Bronchial epithelial cell (primary cell): ENCODE measurements around the gene KIAA1549. TPM values are rescaled to one million over a fixed set of nuclear protein-coding genes. Genes with fewer than 3 reads are reported as not detected.

Experiments used
- DNase-seq: peaks from one replicate; pipeline ENCODE4 v3.0.0-alpha.2; 2010; ENCODE audit warnings: low read depth
- FAIRE-seq: peaks from 2 replicates; lab custom pipeline; 2011; peaks lifted over from hg19 to GRCh38; lab: Jason Lieb, UNC
- H3K27me3 ChIP-seq: 2 replicates; pipeline ENCODE4 v1.5.1; 2011; ENCODE audit warnings: low read length; ENCODE audit not compliant: control insufficient read depth, insufficient read depth
- H3K36me3 ChIP-seq: 2 replicates; pipeline ENCODE4 v1.5.1; 2011; ENCODE audit warnings: low read length; ENCODE audit not compliant: control insufficient read depth, insufficient read depth
- H3K4me3 ChIP-seq: 2 replicates; pipeline ENCODE4 v1.5.1; 2011; ENCODE audit warnings: mild to moderate bottlenecking, low read depth, low read length, control low read depth
- total RNA-seq: library from RNA; depleted of rRNA; stranded (reverse); fragments of >200 nt; gene quantifications from 2 replicates; pipeline ENCODE4 v1.2.1, GENCODE V29; 2014
- TF ChIP-seq, protein P1 (sequence below): IDR thresholded peaks from 2 replicates; pipeline ENCODE4 v1.5.1; 2011; ENCODE audit warnings: mild to moderate bottlenecking, moderate library complexity, low read length, control low read depth, inconsistent platforms; ENCODE audit not compliant: insufficient read depth, severe bottlenecking

KIAA1549 gene
- total RNA-seq, 1 donor from 2014 or later = 0.26 TPM

DNA sequence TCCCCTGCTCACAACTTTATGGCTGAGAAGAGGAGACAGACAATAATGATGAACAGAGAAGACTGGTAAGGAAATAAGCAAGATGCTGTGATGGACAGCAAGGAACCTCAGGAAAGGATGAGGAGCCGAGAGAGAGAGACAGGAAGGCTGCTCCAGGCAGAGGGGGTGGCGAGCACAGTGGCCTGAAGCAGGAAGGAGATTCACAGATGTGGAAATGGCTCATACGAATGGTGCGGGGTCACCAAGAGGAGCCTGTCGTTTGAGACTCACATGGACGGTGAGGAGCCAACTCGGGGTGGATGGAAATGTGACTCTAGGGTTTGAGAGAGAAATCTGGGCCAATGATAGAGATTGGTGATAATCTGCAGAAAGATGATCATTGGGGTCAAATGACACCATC is 43.7 kb downstream of the KIAA1549 start:
- TF ChIP-seq, protein P1, sequence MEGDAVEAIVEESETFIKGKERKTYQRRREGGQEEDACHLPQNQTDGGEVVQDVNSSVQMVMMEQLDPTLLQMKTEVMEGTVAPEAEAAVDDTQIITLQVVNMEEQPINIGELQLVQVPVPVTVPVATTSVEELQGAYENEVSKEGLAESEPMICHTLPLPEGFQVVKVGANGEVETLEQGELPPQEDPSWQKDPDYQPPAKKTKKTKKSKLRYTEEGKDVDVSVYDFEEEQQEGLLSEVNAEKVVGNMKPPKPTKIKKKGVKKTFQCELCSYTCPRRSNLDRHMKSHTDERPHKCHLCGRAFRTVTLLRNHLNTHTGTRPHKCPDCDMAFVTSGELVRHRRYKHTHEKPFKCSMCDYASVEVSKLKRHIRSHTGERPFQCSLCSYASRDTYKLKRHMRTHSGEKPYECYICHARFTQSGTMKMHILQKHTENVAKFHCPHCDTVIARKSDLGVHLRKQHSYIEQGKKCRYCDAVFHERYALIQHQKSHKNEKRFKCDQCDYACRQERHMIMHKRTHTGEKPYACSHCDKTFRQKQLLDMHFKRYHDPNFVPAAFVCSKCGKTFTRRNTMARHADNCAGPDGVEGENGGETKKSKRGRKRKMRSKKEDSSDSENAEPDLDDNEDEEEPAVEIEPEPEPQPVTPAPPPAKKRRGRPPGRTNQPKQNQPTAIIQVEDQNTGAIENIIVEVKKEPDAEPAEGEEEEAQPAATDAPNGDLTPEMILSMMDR = no peak
- H3K4me3 ChIP-seq = no peak overlapping the region
- peaks cover 4% of the 10 kb centered on the region for H3K27me3 ChIP-seq
- FAIRE-seq (no peak), DNase-seq (no peak)
- no peaks in the 10 kb centered on the region for H3K36me3 ChIP-seq

DNA sequence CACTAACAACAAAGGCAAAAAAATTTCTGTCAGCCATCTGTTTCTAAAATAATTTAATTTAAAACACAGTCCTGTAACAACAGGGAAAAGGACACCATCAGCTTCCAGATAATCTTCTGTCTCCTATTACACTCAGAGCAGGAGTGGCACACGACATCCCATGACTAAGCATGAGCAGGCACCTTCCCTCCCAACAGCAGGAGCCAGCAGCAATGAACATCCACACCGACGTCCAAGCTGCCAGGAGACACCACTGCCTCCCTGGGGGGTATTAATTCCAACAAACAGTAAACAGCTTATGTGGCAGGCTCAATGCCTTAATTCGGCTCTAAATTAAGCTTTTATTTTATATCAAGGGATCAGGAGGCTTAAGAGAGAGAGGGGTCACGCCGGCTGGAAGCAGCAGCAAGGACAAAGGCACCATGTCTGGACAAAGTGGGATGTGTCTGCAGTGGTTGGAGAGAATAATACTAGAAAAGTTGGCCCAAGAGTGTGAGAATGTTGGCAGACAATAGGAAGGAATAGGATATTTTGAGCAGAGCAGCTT is 45.7 kb downstream of the KIAA1549 start:
- TF ChIP-seq, protein P1 = no peak
- Histone ChIP-seq H3K27me3 (peaks cover 4% of the 10 kb centered on the region), H3K36me3 (no peaks in the 10 kb centered on the region), H3K4me3 (no peak overlapping the region)
- DNase-seq (peak; percentile 88), FAIRE-seq (no peak)

DNA sequence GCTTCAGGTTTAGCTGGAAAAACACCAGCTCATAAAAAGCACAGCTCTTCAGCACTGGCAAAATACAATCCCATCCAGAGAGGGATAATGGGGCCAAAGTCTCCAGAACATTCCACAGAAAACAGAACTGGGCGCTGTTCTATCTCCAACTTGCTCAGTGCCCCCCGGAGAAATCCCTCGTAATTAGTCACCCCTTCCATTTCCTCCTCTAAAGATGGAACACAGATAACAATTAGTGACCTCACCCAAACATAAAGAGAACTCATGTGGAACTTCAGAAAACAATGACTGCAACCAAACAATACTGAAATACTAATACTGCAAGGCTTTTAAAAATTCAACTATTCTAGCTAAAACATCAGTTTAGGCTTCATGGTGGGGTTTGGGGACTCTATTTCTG is 46.3 kb downstream of the KIAA1549 start:
- FAIRE-seq (no peak), DNase-seq (peak; percentile 62)
- Histone ChIP-seq H3K27me3 (peaks cover 4% of the 10 kb centered on the region), H3K4me3 (no peak overlapping the region), H3K36me3 (no peaks in the 10 kb centered on the region)
- TF ChIP-seq, protein P1 = no peak

DNA sequence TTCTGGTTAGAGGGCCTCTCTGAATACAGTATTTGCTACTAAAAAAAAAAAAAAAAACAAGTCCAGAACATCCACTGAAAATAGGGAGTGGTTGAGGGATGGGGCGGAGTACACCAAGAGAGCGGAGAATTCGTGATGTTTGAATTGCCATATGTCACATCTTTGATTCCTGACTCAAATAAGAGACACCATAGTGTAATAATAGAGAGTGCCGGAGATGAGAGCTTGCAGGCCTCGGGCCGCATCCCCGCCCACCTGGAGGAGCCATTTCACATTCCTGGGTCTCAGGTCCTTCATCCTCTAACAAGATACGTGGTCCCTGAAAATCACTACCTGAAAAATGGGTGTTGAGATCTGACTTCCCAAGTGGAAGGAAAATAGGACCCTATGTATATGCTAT is 46.8 kb downstream of the KIAA1549 start:
- TF ChIP-seq, protein P1 = no peak
- FAIRE-seq (no peak), DNase-seq (no peak)
- H3K36me3 ChIP-seq = no peaks in the 10 kb centered on the region
- H3K4me3 ChIP-seq = no peak overlapping the region
- H3K27me3 ChIP-seq = peaks cover 4% of the 10 kb centered on the region

DNA sequence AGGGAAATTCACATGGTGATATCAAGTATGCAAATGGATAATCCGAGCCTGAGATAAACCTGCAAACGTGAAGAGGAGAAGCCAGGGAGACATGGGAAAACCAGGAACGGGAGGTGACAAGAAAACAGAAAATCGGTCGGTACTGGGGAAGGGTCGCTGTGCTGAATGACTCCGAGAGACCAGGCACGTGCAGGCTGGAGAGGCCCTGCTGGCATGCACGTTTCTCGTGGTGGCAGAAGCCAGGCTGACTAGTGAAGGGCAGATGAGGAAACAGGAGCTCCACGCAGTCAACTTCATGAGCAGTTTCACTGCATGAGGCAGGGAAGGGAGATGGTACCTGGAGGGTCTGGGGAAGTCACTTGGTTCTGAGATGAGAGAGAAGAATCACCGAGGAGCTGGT is 48.3 kb downstream of the KIAA1549 start:
- no peak for FAIRE-seq
- DNase-seq = no peak
- Histone ChIP-seq H3K4me3 (no peak overlapping the region), H3K27me3 (peaks cover 4% of the 10 kb centered on the region), H3K36me3 (no peaks in the 10 kb centered on the region)
- TF ChIP-seq, protein P1 = no peak

DNA sequence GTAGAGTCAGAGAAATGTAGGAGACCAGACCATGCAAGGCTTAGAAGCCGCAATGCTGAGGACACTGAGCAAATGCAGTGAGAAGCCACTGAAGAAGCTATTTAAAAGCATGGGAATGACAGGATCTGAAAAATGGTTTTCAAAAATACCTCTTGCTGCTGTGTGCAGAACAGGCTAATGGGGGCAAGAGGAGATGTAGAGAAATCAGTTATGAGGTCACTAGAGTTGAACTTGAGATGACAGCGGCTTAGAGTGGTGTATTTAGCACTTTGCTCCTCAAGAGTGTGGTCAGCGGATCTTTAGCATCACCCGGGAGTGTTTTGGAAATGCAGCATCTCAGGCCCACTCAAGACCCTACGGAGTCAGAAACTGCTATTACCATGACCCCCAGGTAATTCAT is 48.8 kb downstream of the KIAA1549 start:
- TF ChIP-seq, protein P1 = no peak
- DNase-seq = no peak
- H3K36me3 ChIP-seq = no peaks in the 10 kb centered on the region
- no peak overlapping the region for H3K4me3 ChIP-seq
- no peak for FAIRE-seq
- H3K27me3 ChIP-seq = peaks cover 4% of the 10 kb centered on the region
